Adipose tissue (tissue), 3 donors: ENCODE measurements around the gene IQCF5. TPM values are rescaled to one million over a fixed set of nuclear protein-coding genes. Genes with fewer than 3 reads are reported as not detected.
"Not testable (repeated sequence)": the region's sequence is repeated elsewhere in the genome, so short reads cannot be mapped to it uniquely, and the experiment has no call there.

Experiments
- H3K27ac ChIP-seq: one replicate; pipeline ENCODE4 v1.5.1; 2013; ENCODE audit warnings: low read depth, low read length
- WGBS, 3 donors: extraction: QIAGEN DNeasy Blood & Tissue Kit; methylation state at CpG; one replicate each; pipeline ENCODE4 v1.1.7; 2013; 5-methylcytosine and 5-hydroxymethylcytosine counted together
- polyA plus RNA-seq, 3 donors: library from polyadenylated mRNA; stranded (reverse); fragments of 200-250 nt; gene quantifications; one replicate each; pipeline ENCODE4 v1.2.3, GENCODE V29; 2013
- donor health status: healthy with polysubstance abuse.
- donor health status: Bipolar disorder and iron deficiency.
- donor health status: healthy.

Gene IQCF5
- polyA plus RNA-seq, 3 donors, result not detected

DNA sequence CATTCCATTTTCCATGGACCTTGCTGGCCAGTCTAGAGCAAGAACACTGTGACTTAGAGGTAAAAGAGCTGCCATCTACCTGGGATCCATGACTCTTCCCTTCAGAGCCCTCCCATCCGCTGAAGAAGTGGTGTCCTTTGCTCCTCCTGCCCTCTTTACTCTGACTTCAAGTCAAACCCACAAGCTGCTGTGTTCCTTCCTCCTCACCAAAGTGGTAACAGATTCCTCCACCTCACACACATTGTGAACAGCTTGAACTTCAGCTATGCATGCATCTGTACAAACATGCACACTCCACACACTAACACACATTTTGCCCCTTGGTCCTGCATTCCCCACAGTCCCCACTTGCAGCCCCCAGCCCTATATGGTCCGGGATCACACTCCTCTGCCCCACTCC, 990 bp downstream of the IQCF5 start:
- 76 to 82% (median 76%) methylated on average over 2 of the region's 2 CpGs for WGBS, 3 donors
- H3K27ac ChIP-seq, result no peak overlapping the region

GRCh38 chr3:51873876-51874275, 1.5 kb downstream of the IQCF5 start:
- WGBS, 3 donors, result 83 to 95% (median 95%) methylated on average over 10 of the region's 10 CpGs
- no peak overlapping the region for H3K27ac ChIP-seq

- 34 to 78% (median 47%) methylated on average over 1 of the region's 1 CpG for WGBS, 3 donors
- no peak overlapping the region for H3K27ac ChIP-seq
Measured at GRCh38 chr3:51873253-51873766, 2.1 kb downstream of the IQCF5 start.

- no peak overlapping the region for H3K27ac ChIP-seq
- 42 to 54% (median 43%) methylated on average over 2 of the region's 2 CpGs for WGBS, 3 donors
Measured at GRCh38 chr3:51869304-51869703, 6.1 kb downstream of the IQCF5 start.

GRCh38 chr3:51868896-51869295, 6.5 kb downstream of the IQCF5 start:
- 79 to 88% (median 82%) methylated on average over 1 of the region's 1 CpG for WGBS, 3 donors
- H3K27ac ChIP-seq, result not testable (repeated sequence)

GRCh38 chr3:51862886-51863285, 12.5 kb downstream of the IQCF5 start:
- 76 to 86% (median 81%) methylated on average over 13 of the region's 13 CpGs for WGBS, 3 donors
- no peak overlapping the region for H3K27ac ChIP-seq

DNA sequence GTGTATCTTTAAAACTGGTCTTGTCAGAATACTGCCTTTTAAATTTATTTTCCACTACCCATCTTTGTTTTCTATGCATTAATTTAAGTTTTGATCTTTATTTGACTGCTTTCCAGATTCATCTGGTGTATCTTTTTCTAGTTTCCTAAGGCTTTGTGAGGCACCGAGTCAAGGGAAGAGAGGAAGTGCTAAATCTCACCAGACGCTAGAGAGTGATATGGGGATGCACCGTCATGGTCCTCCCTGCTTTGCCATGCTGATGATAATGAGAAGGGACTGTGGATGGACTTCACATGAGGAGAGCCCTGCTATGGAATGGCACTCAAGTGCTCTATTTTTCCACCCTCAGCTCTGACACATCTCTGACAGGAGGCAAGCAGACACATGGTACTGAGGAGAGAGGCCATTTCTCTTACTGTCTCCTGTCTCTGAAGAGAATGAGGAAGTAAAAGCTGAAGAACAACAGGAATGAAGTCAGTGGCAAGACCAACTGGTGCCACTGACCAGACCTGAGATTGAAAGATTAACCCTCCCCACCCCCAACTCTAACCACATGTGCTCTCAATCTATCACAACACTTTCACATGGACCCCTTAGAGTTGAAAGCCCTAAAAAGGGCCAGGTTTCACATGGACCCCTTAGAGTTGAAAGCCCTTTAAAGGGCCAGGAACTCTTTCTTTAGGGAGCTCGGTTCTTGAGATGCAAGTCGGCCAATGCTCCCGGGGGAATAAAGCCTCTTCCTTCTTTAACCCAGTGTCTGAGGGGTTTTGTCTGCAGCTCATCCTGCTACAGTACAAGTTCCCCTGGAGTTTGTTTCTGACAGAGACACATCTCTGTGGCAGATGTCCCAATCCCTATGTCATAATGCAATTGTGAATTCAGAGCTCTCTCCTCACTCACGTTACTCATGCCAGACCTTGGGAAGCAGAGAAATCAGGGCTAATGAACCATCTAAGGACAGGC, 14.4 kb downstream of the IQCF5 start, which contains the start of gene IQCF2:
Gene IQCF2 (plus strand): TSS at position 913 of the 963 bp plus-strand sequence. CDS start 52 bp downstream, outside the sequence.
- 57 to 75% (median 66%) methylated on average over 7 of the region's 7 CpGs for WGBS, 3 donors
- H3K27ac ChIP-seq, result no peak within 1 kb of the TSS

- 77 to 88% (median 80%) methylated on average over 1 of the region's 1 CpG for WGBS, 3 donors
- H3K27ac ChIP-seq, result not testable (repeated sequence)
Measured at GRCh38 chr3:51855411-51855810, 20.0 kb downstream of the IQCF5 start.

DNA sequence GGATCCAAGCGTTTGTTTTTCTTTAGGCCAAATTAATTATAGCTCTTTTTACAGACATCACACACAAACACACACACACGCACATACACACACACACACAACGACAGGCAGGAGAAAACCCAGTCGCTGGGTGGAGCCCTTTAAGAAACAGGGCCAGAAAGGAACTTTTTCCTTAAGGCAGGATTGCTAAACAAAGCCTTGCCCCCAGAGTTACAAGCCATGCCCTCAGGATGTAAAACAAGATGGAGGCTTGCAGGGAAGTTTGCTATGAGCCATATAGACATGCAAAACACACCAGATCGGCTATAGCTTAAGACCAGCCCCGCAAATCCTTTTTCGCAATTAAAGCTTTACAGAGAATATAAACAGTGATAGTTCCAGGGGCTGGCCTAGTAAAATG, 30.3 kb downstream of the IQCF5 start:
- 61 to 69% (median 67%) methylated on average over 7 of the region's 7 CpGs for WGBS, 3 donors
- H3K27ac ChIP-seq, result no peak overlapping the region

DNA sequence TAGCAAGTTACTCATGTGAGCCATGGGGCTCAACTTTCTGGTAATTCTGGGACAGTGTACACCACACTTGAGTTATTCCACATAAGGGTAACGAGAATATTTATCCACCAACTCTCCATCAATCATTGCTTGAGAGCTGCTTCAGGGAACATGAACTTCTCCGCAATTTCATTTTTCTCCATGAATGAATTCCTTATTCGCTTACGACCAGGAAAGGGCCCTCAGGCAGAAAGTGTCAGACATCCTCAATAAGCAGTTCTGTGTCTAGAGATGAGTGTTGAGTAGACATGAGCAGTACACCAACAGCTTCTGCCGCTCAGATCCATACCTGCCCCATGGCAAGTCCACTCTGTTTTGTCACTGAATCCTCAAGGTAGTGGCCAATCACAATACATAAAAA, 38.8 kb downstream of the IQCF5 start:
- no peak overlapping the region for H3K27ac ChIP-seq
- WGBS, 3 donors, result 77 to 88% (median 83%) methylated on average over 5 of the region's 5 CpGs

DNA sequence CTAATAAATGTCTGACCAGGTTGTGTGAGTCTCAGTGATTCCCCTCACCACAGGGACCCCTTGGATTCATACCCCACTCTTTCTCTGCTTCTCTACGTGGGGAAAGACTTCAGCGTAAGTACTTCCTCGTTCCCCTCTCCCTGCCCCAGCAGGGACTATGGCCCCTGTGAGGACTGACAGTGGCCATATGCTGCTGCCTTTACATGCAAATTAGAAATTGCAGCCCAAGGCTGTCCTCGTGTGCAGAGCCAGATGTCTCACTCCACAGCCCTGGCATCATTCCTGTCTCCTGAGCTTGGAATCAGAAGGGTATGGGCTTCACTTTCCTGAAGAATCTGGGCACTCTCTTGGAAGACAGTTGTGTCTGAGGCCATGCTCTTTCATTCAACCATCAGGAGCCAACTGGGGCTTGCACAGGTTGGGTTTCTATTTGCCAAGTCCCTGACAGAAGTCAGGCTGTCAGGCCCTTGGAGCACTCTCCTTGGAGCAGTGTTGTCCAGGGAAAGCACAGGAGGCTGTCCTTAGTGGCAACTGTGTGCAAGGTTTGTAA, 44.5 kb downstream of the IQCF5 start:
- no peak overlapping the region for H3K27ac ChIP-seq
- WGBS, 3 donors, result 56 to 57% (median 56%) methylated on average over 4 of the region's 4 CpGs

DNA sequence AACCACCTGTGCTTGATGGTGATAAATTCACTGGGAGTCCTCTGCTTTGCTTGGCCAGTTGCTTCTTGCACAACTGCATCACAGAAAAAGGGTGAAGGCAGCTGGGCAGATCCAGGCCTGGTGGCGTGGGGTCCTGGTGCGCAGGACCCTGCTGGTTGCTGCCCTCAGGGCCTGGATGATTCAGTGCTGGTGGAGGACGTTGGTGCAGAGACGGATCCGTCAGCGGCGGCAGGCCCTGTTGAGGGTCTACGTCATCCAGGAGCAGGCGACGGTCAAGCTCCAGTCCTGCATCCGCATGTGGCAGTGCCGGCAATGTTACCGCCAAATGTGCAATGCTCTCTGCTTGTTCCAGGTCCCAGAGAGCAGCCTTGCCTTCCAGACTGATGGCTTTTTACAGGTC, 45.1 kb downstream of the IQCF5 start:
- WGBS, 3 donors, result 89 to 94% (median 94%) methylated on average over 13 of the region's 13 CpGs
- no peak overlapping the region for H3K27ac ChIP-seq

GRCh38 chr3:51828297-51828696, 47.1 kb downstream of the IQCF5 start:
- WGBS, 3 donors, result 56 to 80% (median 78%) methylated on average over 1 of the region's 1 CpG
- no peak overlapping the region for H3K27ac ChIP-seq

Other genes with a start within 250 kb of the IQCF5 start
- 10 to 100 TPM; 47.3 to 57.1 (median 48.4) TPM for gene TEX264, start 204.3 kb downstream of the IQCF5 start, polyA plus RNA-seq
- under 1 TPM; 0.14 to 0.22 (median 0.21) TPM for gene GRM2, start 168.5 kb downstream of the IQCF5 start, polyA plus RNA-seq
- gene IQCF6, start 96.4 kb downstream of the IQCF5 start, polyA plus RNA-seq, result not detected
- not detected for gene IQCF2, start 14.0 kb downstream of the IQCF5 start, polyA plus RNA-seq
- gene IQCF1, start 27.8 kb upstream of the IQCF5 start, polyA plus RNA-seq, result not detected
- gene RRP9, start 66.3 kb upstream of the IQCF5 start, polyA plus RNA-seq, result 10 to 100 TPM; 16.5 to 35.7 (median 18.0) TPM
- gene PARP3, start 66.8 kb upstream of the IQCF5 start, polyA plus RNA-seq, result 10 to 100 TPM in 2 of 3 donors, 1 to 10 TPM in 1; 5.0 to 25.5 (median 19.6) TPM
- under 1 TPM in 2 of 3 donors, not detected in 1; 0.07 to 0.28 TPM for gene GPR62, start 79.8 kb upstream of the IQCF5 start, polyA plus RNA-seq
- 10 to 100 TPM; 11.7 to 46.0 (median 18.9) TPM for gene PCBP4, start 91.9 kb upstream of the IQCF5 start, polyA plus RNA-seq
- 100 to 1,000 TPM in 2 of 3 donors, 10 to 100 TPM in 1; 50.8 to 128 (median 118) TPM for gene ABHD14B, start 98.4 kb upstream of the IQCF5 start, polyA plus RNA-seq
- 10 to 100 TPM; 17.2 to 48.4 (median 46.1) TPM for gene ABHD14A, start 99.5 kb upstream of the IQCF5 start, polyA plus RNA-seq
- gene ACY1, start 107.9 kb upstream of the IQCF5 start, polyA plus RNA-seq, result 10 to 100 TPM; 22.6 to 73.7 (median 46.8) TPM
- 1,000 to 10,000 TPM; 1,845 to 3,201 (median 3,021) TPM for gene RPL29, start 120.3 kb upstream of the IQCF5 start, polyA plus RNA-seq
- 1 to 10 TPM; 3.2 to 10.0 (median 9.4) TPM for gene DUSP7, start 181.0 kb upstream of the IQCF5 start, polyA plus RNA-seq